ENCODE results near the gene ATG7. TPM values are rescaled to one million over a fixed set of nuclear protein-coding genes. Genes with fewer than 3 reads are reported as not detected.

Gene ATG7
- total RNA-seq, 1 donor from 2014 or later: 15.5 TPM

DNA sequence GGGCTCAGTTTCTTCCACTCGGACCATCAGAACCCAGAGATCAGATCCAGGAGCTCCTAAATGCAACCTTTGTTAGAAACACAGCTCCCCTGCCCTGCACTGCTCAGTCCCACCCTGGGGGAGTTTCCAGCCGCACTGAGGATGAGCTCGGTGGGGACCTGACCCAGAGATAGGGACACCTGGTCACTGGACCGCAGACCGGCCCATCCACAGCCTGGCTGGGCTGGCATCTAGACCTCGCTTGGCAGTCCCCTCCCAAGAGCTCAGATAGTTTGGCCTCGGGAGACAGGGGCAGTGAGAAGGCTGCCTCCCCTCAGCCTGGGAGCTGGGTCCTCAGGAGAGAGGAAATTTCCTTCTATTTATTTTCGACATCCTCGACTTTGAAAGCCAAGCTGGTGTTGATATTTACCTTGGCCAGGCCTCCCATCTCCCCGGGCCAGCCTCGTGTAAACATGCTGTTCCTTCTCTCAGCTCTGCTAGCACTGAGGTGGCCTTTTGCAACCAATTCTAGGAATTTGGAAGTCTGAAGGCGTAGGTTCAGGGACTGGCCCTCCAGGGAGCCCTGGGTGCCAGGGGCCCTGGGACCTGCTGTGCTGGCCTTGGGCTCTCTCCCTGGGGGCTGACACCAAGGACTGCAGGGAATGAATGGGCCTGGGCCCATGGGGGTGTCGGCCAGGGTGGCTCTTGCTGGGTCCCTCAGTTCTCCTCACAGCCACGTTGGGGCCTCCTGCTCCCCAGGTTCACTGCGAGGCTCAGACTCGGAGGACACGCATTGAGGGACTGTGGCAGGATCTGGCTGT, 281.4 kb downstream of the ATG7 start:
- DNase-seq (ENCODE audit: low spot score): no peak
- intact Hi-C loops (cut with DNase I): loop anchor here (5.0 kb wide), 1 partner anchor 41 kb away; no protein-coding TSS in a partner anchor

DNA sequence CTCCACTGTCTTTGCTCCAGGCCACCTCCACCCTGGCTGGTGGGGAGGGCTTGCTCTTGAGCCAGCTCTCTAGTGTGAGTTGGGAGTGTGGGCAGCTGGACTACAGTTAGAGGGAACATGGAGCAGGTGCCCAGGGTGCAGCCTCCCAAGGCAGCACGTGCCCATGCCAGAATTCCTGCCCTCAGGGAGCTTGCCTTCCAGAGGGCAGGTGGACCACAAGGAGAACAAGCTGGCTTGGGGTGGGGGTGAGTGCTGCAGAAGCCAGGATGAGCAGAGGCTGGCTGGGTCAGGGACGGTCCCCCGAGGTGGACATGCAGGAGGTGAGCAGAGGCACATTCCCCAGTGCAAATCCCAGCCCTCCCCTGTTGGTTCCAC, 282.0 kb downstream of the ATG7 start:
- intact Hi-C loops (cut with DNase I): loop anchor here (5.0 kb wide), 1 partner anchor 42 kb away; no protein-coding TSS in a partner anchor
- no peak for DNase-seq (ENCODE audit: low spot score)

DNA sequence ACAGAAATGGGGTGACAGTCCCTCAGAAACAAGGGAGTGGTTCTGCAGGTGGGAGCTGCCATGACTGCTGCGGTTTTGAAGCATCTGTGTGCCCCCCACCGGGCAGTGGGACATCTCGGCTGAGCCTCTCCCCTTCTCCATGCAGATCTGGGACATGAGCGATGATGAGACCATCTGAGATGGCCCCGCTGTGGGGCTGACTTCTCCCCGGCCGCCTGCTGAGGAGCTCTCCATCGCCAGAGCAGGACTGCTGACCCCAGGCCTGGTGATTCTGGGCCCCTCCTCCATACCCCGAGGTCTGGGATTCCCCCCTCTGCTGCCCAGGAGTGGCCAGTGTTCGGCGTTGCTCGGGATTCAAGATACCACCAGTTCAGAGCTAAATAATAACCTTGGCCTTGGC, 282.5 kb downstream of the ATG7 start:
- intact Hi-C loops (cut with DNase I): loop anchor here (5.0 kb wide), 1 partner anchor 42 kb away; no protein-coding TSS in a partner anchor
- no peak for DNase-seq (ENCODE audit: low spot score)

DNA sequence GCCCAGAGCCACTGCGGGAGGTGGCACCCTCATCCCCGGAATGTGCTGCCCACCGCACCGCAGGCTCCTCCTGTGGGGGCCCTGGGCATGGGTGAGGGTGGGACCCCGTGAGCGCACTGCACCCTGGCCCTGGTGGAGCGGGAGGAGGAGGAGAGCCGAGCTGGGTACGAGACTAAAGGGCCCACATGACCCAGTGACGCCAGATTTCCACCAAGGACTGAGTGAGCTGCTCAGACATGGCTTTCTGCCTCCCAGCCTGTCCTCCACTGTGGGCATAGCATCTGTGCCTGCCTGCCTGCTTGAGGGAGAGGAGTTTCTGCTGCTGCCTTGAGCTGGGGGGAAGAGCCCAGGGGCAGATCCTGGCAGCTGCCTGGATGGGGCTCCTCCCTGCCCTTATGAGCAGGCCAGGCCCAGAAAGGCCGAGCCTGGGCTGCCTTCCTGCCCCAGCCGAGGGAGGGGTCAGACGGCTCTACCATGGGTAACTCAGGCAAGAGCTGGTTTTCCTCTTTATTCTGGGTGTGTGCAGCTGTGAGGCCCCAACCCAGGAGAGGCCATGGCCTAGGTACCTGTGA, 283.1 kb downstream of the ATG7 start:
- intact Hi-C loops (cut with DNase I): no loop called here
- no peak for DNase-seq (ENCODE audit: low spot score)

DNA sequence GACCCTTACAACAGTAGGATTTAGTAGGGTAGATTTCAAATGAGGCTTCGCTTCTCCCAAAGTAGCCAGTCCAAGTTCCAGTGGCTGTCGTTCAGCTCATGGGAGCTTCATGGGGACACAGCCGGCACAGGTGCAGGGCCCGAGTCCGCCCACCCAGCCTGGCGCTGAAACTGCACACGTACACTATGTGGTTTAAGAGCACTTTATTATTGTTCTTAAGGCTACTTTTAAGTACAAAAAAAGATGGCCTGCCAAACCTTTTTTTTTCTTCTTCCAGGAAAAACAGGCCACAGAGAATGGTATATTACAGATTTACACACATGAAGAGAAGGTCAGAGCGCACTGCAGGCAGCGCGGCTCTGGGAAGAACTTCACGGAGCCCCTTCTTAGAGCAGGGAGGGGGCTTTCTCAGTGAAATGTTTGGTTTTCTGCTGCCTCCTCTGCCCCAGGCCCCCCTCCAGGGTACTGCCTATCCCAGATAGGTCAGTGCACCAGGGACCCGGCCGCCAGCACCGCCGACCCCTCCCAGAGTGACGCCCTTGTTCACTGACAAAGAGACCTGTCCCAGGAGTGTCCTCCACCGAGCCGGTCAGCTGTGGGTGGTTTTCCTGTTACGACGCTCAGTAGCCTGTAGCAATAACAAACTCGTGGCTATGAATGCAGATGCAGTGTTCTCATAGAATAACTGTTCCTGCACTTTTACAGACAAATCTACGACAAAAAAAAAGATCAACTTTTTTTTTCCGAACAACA, 283.9 kb downstream of the ATG7 start:
- intact Hi-C loops (cut with DNase I): no loop called here

DNA sequence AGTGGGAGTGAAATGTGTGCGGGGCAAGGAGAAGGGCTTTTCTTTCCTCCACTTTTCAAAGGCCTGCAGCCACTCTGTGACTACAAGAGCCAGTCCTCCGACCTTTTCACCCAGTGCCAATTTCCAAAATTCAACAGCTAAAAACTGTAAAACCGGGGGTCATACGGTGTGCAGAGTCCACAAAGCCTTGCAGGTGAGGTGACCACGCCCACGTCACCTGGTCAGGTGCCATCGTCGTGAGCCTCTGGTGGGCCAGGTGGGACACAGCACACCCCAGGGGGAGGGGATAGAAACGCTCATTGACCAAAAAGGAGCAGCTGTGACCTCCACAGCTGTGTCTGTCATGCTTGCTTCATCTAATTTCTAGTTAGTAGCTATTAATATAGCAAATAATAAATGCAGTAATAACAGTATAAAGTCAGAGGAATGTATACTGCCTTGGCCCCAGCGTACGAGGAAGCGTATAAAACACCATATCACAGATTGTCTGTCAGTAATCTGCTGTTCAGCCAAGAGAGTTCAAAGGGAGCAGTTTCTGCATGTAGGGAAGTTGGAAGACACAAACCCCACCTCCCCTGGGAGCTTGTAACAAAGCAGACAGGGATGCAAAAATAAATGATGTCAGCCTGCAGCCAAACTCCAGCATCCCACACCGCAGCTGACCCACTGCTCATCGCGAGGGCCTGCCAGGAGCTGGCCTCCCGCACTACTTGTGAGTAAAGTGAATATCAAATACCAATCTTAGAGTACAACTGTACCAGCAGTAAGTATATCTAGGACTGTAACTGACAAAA, 284.9 kb downstream of the ATG7 start:
- intact Hi-C loops (cut with DNase I): no loop called here
- no peak for DNase-seq (ENCODE audit: low spot score)

More for the DNA sequence above, 283.9 kb downstream of the ATG7 start:
- DNase-seq (ENCODE audit: low spot score): no peak

DNA sequence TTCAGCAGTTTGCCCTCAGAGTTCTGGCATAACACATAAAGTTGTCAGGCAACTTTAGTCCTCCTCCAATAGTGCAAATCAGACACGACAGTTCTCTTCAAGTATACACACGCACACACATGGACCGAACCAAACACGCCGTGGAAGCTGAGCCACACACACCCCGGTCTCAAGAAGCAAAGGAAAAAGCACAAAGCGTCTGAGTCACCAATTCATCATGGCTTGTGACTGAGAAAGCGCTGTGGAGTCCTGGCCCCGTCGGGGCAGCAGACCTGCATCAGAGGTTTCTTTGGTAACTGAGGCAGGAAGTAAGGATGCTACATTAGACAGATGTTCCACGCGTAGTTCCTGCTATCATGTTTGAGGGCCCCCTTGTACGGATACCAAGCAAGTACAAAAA, 285.8 kb downstream of the ATG7 start:
- intact Hi-C loops (cut with DNase I): no loop called here
- DNase-seq (ENCODE audit: low spot score): no peak

DNA sequence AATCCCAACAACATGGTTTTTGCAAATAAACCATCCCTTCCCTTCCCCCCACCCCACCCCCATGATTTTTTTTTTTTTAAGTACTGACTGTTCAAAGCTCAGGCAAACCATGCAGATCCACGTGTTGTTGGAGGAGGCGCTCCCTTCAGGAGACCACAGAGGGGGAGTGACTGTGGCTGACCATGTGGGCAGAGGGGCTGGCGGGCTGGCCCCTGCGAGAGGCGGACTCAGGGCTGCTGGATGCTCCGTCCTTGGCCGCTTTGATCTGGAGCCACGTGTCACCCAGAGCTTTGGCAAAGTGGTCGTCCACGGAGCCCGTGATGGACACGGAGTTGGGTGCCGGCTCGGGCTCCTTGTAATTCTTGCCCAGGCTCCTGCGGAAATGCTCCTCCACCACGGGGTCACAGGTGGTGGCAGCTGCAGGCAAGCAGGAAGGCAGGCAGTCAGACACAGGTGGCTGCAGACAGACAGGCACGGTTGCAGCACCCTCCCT, 286.3 kb downstream of the ATG7 start:
- intact Hi-C loops (cut with DNase I): no loop called here
- no peak for DNase-seq (ENCODE audit: low spot score)

DNA sequence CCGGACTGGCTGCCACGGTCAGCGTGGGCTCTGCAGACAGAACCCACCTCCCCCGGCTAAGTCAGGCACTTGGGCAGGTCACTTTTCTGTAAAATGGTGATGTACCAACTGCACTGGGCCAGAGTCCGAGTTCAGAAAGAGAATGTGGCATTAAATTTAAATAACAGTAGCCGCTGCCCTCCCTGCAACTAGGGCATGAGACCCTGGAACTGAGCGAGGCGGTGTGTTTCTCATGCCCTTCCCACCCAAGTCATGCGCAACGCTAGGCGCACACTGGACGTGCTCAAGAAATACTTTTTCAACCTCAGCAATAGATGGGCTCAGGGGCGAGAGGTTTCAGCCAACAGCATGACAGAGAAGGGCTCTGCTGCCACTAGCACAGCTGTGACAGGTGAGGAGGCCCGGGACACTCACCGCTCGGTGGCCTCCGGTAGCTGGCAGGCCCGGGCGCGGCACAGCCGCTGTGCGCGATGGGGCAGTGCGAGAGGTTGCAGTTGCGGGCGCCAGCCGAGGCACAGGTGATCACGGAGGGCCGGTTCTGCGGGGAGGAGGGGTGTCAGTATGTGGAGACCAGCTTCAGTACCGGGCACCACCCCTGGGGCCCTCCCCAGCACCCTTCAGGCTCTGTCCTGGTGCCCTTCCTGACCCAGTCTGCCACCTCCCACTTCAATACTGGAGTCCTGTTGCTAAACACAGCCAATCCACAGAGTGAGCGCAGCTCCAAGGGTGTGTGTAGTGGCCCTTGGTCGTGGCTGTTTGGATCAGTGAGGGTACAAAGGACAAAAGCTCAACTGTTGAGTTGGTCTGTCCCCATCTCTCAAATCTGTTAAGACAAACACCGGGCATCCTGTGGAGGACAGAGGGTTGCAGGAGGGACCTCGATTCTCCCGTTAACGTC, 287.0 kb downstream of the ATG7 start:
- DNase-seq (ENCODE audit: low spot score): no peak

DNA sequence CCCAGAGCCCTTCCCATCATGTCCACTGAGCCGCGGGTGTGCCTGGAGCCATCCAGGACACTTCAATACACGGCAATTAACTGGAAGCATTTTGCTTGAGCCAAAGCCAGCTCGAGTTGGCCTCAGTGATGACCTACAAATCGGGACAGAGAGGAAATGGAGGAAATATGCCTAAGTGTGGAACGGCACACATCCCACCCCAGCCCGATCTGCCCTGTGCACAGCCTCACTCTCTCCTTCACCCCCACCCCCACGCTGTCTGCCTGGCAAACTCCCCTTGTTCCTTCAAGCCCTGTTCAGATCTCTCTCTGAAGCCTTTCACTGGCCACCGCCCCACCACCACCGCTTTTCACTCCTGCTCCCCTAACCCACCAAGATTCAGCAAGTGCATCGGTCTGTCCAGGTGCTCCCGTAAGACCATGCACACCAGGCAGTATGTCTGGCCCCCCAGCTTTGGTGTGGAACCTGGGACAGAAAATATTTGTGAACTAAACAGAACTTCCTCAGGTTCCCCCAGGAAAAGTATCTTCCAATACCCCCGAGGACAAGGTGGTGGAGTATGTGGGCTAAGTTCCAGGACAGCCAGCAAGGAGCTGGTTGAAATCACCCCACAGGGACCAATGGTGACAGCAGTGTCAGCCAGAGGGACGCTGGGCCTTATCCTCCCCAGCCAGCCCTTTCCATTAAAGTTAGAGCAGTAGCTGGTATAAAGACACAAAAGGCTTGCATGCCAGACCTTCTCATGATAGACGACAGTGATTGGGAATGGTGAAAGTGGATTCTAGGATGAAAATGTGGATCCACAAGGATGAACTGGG, 287.8 kb downstream of the ATG7 start:
- intact Hi-C loops (cut with DNase I): loop anchor here (5.0 to 10.0 kb wide), 3 partner anchors 155 to 245 kb away; no protein-coding TSS in a partner anchor
- DNase-seq (ENCODE audit: low spot score): no peak

More for the DNA sequence above, 287.0 kb downstream of the ATG7 start:
- intact Hi-C loops (cut with DNase I): no loop called here

DNA sequence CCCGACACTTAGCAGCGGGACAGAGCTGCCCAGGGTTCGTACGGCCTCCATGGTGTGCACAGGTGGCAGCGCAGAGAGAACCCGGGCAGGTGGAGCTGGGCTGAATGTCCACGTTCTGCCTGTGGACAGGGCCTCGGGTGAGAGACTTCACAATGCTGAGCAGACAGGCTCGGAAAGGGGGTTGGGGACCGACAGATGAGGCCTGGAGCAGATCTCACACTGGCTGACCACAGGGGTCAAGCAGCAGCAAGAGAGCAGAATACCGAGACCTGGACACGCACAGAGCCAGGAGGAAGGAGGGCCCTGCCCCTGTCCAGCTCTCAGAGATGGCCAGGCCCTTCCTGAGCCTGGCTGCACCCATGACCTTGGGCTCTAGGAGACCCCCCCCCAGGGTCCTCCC, 288.5 kb downstream of the ATG7 start:
- no peak for DNase-seq (ENCODE audit: low spot score)
- intact Hi-C loops (cut with DNase I): loop anchor here (5.0 to 10.0 kb wide), 3 partner anchors 154 to 244 kb away; no protein-coding TSS in a partner anchor

DNA sequence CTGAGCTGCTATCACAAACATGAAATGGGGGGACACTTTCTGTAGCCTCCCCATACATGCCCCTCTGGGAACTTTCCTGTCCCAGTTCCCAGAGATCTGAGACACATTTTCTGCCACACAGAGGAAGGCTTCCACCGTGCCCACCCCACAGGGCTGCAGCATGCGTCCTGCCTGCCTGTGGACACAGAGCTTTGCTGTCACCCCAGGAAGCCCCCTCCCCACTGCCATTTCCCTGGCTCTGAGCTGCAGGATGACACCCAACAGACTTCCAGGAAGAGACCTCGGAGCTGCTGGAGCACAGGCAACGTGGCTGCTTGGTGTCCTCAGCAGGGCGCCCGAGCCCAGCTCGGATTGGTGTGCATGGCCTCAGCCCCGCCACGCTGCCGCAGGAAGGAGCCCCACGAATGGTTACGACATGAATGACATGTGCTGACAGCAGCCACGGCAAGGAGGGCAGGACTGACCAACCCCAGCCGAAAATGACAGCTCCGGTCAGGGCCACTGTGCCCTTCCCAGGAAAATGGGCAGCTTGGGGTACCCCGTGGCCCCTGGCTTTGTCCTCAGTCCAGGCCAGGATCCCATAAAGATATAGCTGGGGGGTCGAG, 290.2 kb downstream of the ATG7 start:
- peak; percentile 70 for DNase-seq (ENCODE audit: low spot score)
- intact Hi-C loops (cut with DNase I): loop anchor here (5.0 to 10.0 kb wide), 3 partner anchors 152 to 242 kb away; no protein-coding TSS in a partner anchor

DNA sequence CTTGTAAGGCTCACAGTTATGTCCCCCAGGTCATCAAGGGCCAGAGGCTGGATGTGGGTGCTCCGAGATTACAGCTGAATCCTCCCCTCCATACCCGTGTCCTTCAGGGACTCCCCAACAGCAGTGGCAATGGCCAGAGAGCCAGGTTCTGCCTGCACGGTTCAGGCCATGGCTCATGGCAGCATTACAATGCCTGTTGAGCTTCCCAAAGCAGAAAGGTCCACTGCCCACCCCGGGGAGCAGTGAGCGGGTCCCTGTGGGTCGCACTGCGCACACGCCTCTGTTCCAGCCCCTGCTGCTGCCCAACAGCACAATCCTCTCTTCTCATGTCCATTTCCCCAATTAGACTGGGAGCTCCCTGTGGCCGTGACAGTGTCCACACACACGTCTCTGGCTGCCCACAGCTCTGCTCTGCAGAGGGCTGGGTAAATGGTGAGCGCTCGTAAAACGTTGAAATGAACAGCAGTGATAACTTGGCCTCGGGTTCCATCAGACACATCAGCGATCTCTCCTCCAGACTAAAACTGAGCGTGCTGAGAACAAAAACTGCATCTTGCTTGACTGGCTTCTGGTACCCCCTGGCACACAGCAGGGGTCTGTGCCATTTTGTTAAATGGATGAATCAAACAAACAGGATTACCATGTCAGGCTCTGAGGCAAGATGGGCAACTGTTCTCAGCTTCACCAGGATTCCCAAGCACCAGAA, 291.1 kb downstream of the ATG7 start:
- intact Hi-C loops (cut with DNase I): loop anchor here (5.0 to 10.0 kb wide), 3 partner anchors 151 to 241 kb away; no protein-coding TSS in a partner anchor

DNA sequence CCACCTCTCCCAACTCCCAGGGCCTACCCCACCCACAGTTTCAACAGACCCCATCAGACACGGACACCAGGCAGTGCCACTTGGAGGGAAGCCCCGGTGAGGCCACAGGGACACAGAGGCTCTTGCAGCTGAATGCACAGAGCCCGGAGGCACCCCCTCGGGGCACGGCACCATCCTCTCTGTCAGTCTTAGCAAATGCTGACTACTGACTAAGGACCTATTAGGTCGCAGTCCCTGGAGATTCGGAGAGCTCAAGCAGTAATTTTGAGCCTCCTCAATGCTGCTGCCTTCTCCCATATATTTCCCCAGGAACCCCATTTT, 291.6 kb downstream of the ATG7 start:
- intact Hi-C loops (cut with DNase I): loop anchor here (5.0 to 10.0 kb wide), 3 partner anchors 151 to 241 kb away; no protein-coding TSS in a partner anchor
- no peak for DNase-seq (ENCODE audit: low spot score)

More for the DNA sequence above, 291.1 kb downstream of the ATG7 start:
- no peak for DNase-seq (ENCODE audit: low spot score)

DNA sequence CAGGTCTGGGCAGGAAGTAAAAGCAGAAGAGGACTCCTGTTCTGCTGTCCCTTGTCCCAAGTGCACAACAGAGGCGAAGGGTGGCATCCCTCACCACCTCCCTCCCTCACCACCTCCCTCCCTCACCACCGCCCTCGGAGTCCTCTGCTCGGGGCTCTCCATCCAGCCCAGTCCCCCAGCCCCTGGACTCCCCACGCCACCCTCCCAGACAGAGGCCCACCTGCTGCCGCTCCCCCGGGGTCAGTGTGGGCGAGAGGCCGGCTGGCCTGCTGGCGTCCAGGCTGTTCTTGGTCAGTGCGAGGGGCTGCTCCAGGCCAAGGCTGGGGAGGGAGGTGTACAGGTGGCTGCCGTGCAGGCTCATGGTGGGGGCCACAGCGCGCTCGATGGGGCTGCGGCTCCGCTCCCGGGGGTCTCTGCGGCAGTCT, 292.4 kb downstream of the ATG7 start:
- no peak for DNase-seq (ENCODE audit: low spot score)
- intact Hi-C loops (cut with DNase I): loop anchor here (5.0 to 10.0 kb wide), 4 partner anchors 97 to 240 kb away; no protein-coding TSS in a partner anchor

DNA sequence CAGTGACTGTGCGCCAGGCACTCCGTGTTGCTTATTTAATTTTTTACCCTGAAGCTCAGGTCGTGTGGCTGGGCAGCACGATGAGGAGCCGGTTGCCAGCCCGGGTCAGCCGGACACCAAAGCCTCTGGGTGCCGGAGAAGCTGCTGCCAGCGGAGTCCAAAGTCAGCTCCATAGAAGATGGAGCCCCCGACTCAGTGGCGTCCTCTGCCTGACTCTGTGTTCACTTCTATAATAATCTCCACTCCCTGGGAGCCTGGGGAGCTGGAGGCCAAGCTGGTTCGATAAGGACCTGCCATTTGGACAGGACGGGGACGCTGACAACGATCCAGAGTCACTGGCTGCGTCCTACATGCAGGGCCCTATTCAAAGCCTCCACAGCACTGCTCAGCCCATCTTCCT, 292.9 kb downstream of the ATG7 start:
- intact Hi-C loops (cut with DNase I): loop anchor here (5.0 to 10.0 kb wide), 3 partner anchors 98 to 240 kb away; no protein-coding TSS in a partner anchor
- peak; percentile 75 for DNase-seq (ENCODE audit: low spot score)

All from cardiac septum (tissue), 1 donor.